Measurements from ENCODE around the gene MVB12A.
A peak's percentile ranks its signal among the peaks of the same experiment; 100 is the strongest.

MVB12A gene

GRCh38 chr19:17419621-17420474 lies at the start of gene MVB12A:
Gene MVB12A (plus strand): TSS chr19:17420047. CDS start chr19:17420136, 89 bp downstream.
- DNase-seq = peak; percentile 96

- DNase-seq = no peak
Measured at GRCh38 chr19:17376935-17377600, 42.8 kb upstream of the MVB12A start, which contains the start of gene PLVAP. Gene PLVAP (minus strand): TSS chr19:17377342. CDS start chr19:17377288, 54 bp downstream.

- DNase-seq = no peak
Measured at GRCh38 chr19:17378271-17378670, 41.6 kb upstream of the MVB12A start.

- DNase-seq = no peak
Measured at GRCh38 chr19:17379221-17379631, 40.6 kb upstream of the MVB12A start.

GRCh38 chr19:17380426-17381138 lies 39.3 kb upstream of the MVB12A start:
- no peak for DNase-seq

- no peak for DNase-seq
Measured at GRCh38 chr19:17385878-17386611, 33.8 kb upstream of the MVB12A start.

- DNase-seq = no peak
Measured at GRCh38 chr19:17389288-17389687, 30.6 kb upstream of the MVB12A start.

- DNase-seq = no peak
Measured at GRCh38 chr19:17389957-17390664, 29.7 kb upstream of the MVB12A start.

GRCh38 chr19:17390665-17391370 lies 29.0 kb upstream of the MVB12A start:
- peak; percentile 81 for DNase-seq

- DNase-seq = no peak
Measured at GRCh38 chr19:17391371-17392151, 28.3 kb upstream of the MVB12A start.

GRCh38 chr19:17393002-17393401 lies 26.8 kb upstream of the MVB12A start:
- no peak for DNase-seq

GRCh38 chr19:17393914-17394313 lies 25.9 kb upstream of the MVB12A start, which contains the start of gene CCDC194:
Gene CCDC194 (minus strand): TSS chr19:17394196. CDS start chr19:17394158, 38 bp downstream.
- DNase-seq = no peak

- no peak for DNase-seq
Measured at GRCh38 chr19:17394891-17395415, 24.9 kb upstream of the MVB12A start.

GRCh38 chr19:17398902-17399527 lies 20.8 kb upstream of the MVB12A start:
- DNase-seq = no peak

GRCh38 chr19:17401628-17402027 lies 18.2 kb upstream of the MVB12A start:
- DNase-seq = no peak

GRCh38 chr19:17402982-17403855 lies 16.6 kb upstream of the MVB12A start:
- no peak for DNase-seq

- DNase-seq = no peak
Measured at GRCh38 chr19:17404015-17404414, 15.8 kb upstream of the MVB12A start.

- no peak for DNase-seq
Measured at GRCh38 chr19:17404621-17405249, 15.1 kb upstream of the MVB12A start.
